ENCODE measurements around the gene CACNG4.
"Not testable (repeated sequence)": the region's sequence is repeated elsewhere in the genome, so short reads cannot be mapped to it uniquely, and the experiment has no call there.

The CACNG4 gene

GRCh38 chr17:66964930-66965800 is 658 bp downstream of the CACNG4 start:
- DNase-seq (ENCODE audit: low read depth) = no peak

- DNase-seq (ENCODE audit: low read depth) = no peak
Measured at GRCh38 chr17:66965801-66966262, 1.3 kb downstream of the CACNG4 start.

GRCh38 chr17:66966298-66966697 is 1.8 kb downstream of the CACNG4 start:
- no peak for DNase-seq (ENCODE audit: low read depth)

GRCh38 chr17:66966704-66967418 is 2.4 kb downstream of the CACNG4 start:
- no peak for DNase-seq (ENCODE audit: low read depth)

- no peak for DNase-seq (ENCODE audit: low read depth)
Measured at GRCh38 chr17:66967837-66968543, 3.5 kb downstream of the CACNG4 start.

GRCh38 chr17:66968916-66969315 is 4.4 kb downstream of the CACNG4 start:
- DNase-seq (ENCODE audit: low read depth) = no peak

GRCh38 chr17:66970140-66970539 is 5.6 kb downstream of the CACNG4 start:
- DNase-seq (ENCODE audit: low read depth) = no peak

GRCh38 chr17:66970797-66971196 is 6.3 kb downstream of the CACNG4 start:
- no peak for DNase-seq (ENCODE audit: low read depth)

- no peak for DNase-seq (ENCODE audit: low read depth)
Measured at GRCh38 chr17:66971264-66971663, 6.8 kb downstream of the CACNG4 start.

- no peak for DNase-seq (ENCODE audit: low read depth)
Measured at GRCh38 chr17:66971730-66972441, 7.4 kb downstream of the CACNG4 start.

- not testable (repeated sequence) for DNase-seq (ENCODE audit: low read depth)
Measured at GRCh38 chr17:66972442-66972830, 7.9 kb downstream of the CACNG4 start.

GRCh38 chr17:66975188-66975587 is 10.7 kb downstream of the CACNG4 start:
- DNase-seq (ENCODE audit: low read depth) = no peak

GRCh38 chr17:66975614-66976378 is 11.3 kb downstream of the CACNG4 start:
- DNase-seq (ENCODE audit: low read depth) = no peak

- DNase-seq (ENCODE audit: low read depth) = no peak
Measured at GRCh38 chr17:66976379-66976663, 11.8 kb downstream of the CACNG4 start.

GRCh38 chr17:66976781-66977201 is 12.3 kb downstream of the CACNG4 start:
- DNase-seq (ENCODE audit: low read depth) = no peak

GRCh38 chr17:66978514-66979061 is 14.1 kb downstream of the CACNG4 start:
- no peak for DNase-seq (ENCODE audit: low read depth)

GRCh38 chr17:66980896-66981295 is 16.4 kb downstream of the CACNG4 start:
- no peak for DNase-seq (ENCODE audit: low read depth)

- DNase-seq (ENCODE audit: low read depth) = no peak
Measured at GRCh38 chr17:66981983-66982508, 17.5 kb downstream of the CACNG4 start.

GRCh38 chr17:66983414-66984021 is 19.0 kb downstream of the CACNG4 start:
- no peak for DNase-seq (ENCODE audit: low read depth)

GRCh38 chr17:66984730-66985129 is 20.2 kb downstream of the CACNG4 start:
- DNase-seq (ENCODE audit: low read depth) = no peak
